HS-5 (cell line): ENCODE data around the gene LCORL.
"Not testable (repeated sequence)": the region's sequence is repeated elsewhere in the genome, so short reads cannot be mapped to it uniquely, and the experiment has no call there.

Source experiments
- DNase-seq: peaks from one replicate; pipeline ENCODE4 v3.0.0-alpha.2; 2012; ENCODE audit warnings: low read depth

LCORL gene

DNA sequence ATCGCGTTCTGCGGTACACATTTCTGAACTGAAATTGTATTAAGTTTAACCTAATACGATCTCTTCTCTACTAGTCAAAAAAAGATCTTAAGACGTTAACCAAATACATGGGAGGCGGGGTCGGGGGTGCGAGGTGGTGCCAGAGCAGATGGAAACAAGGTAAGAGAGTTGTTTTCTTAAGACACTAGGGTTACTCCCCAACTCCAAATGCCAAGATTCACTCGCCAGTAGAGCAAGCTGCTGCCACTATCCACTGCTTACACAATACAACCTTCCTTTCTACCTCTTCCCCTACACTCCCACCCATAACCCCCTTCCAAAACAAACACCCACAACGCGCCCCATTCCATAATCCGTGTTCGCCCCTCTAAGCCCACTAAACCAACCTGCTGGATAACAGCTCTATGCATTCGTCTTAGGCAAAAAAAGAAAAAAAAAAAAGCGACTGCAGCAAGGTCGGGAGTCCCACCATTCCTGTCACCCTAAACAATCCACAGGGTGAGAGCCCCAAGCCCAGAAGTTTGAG lies 1.3 kb downstream of the LCORL start:
- DNase-seq = no peak

DNA sequence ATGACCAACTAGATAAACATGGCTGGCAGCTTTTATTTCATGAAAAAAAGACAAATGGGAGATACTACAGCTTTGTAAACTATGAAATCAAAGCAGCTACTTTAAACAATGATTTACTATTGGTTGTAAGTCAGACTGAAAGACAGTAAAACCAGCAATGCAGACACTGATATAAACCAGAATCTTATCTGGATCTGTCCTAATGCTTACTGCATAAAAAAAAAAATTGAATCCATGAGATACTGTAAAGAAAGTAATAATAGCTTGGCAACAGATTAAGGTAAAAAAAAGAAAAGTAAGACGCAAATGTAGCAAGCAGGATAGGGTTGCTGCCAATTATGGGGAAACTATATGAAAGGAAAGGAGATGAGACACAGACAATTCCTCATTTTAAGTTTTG lies 7.3 kb downstream of the LCORL start:
- DNase-seq = no peak

DNA sequence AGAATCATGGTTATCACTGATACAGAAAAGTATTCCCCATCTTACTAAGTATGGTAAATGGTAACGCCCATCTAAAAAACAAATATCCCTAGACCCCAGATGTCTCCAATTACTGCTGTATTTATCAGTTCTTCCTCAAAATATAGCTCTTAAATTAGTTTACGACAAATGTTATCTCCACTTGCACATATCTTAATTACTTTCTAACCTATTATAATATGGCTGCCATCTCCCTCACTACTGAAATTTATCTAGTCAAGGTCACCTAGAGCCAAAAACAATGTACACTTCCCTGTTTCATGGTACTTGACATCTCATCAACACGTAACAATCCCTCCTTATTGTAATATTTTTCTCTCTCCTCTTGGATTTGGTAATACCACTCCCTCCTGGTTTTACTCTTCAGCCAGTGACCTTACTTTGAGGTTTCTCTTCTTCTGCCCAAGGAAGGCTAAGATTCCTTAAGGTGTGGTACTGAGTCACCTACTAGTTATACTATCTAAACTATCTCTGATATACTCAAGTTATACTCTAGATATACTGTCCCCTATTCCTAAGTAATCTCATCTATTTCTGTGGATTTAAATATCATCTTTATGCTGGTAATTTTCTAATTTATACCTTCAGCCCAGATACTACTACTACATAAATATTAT lies 8.6 kb downstream of the LCORL start:
- DNase-seq = no peak

DNA sequence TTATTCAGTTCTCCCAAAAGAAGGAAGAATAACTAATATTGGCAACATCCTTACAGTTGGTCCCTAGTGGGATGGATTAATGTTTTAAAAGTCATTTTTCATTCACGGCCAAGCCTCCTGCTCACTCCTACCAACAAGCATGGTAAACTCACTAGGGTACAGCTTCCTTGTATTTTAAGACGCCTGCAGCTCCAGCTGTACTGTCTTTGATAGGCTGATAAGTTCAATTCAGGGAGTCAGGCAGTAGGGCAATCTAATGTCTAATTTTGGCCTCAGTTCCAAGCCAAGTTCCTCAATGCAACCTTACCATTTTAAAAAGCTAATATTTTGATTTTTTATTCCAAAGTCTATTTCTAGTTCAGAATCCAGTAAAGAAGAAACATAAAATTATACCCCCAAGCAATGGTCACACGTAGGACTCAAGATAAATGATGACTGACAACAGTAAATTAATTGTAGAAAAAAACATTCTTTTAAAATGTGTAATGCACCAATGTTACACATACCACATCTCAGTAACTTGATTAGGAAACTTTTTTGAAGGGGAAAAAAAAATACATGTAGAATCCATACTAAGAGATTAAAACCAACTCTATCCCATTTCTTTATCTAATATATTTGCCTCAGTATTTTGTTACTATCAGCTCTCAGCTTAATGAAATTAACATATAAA lies 9.3 kb downstream of the LCORL start:
- no peak for DNase-seq

DNA sequence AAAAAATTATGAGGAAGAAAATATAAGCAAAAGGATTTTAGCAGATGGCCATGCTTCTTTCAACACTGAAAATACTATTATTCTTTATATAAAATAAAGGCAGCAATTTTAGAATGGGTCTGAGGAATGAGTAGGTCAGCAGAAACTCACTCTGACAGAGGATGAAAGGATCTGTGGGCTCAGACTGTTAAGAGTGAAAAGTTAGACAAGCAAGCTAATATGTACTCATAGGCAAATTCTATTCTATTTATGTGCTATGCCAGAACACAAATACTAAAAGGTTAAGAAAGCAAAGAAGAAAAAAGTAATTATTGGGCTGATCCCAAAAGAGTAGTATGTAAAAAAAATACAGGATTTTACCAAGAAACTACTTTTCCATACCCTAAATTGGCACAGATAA lies 13.9 kb downstream of the LCORL start:
- no peak for DNase-seq

DNA sequence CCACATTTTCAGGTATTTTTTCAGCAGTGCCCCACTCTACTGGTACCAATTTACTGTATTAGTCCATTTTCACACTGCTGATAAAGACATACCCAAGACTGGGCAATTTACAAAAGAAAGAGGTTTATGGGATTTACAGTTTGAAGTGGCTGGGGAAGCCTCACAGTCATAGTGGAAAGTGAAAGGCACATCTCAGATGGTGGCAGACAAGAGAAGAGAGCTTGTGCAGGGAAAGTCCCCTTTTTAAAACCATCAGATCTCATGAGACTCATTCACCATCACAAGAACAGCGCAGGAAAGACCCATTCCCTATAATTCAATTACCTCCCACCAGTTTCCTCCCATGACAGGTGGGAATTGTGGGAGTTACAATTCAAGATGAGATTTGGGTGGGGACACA lies 15.1 kb downstream of the LCORL start:
- not testable (repeated sequence) for DNase-seq

DNA sequence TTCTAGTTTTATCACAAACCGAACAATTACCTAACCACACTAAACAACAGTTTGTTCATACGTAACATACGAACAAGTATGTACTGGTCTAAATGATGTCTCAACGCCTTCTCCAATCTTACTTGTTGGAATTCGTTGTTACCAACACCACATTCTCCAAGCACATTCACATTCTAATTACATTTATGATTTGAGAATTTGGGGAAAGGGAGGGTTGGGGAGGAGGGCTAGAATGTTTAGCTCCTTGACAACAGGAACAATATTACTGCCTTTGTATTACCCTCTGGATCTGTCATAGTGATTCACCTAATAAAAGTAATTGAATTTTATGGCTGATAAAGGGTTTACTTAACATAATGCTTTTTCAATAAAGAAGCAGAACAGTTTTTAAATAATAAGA lies 24.4 kb downstream of the LCORL start:
- DNase-seq = no peak

DNA sequence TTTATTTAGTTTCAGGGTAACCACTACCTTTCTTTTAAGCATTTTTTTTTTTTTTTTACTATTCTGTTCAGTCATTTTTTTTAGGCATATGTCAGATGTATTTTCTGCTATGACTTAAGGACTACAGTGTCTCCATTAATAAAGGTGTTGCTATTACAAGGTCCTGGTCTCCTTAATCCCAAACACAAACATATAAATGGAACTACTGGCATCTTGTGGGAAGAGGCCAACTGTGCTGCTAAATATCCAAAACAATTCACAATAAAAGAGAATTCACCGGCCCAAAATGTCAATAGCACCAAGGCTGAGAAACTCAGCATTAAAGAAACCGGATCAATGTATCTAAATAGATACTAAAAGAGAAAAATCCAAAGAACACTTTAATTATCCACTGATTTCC lies 26.4 kb downstream of the LCORL start:
- no peak for DNase-seq

DNA sequence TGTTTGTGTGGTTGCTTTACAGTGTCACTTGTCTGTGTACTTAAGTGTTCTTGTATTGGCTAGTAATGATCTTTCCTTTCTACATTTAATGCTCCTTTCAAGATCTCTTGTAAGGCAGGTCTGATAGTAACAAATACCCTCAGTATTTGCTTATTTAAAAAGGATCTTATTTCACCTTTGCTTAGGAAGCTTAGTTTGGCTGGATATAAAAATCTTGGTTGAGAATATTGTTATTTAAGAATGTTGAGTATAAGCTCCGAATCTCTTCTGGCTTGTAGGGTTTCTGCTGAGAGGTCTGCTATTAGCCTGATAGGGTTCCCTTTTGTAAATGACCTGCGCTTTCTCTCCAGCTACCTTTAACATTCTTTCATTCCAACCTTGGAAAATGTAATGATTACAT lies 35.7 kb downstream of the LCORL start:
- no peak for DNase-seq

DNA sequence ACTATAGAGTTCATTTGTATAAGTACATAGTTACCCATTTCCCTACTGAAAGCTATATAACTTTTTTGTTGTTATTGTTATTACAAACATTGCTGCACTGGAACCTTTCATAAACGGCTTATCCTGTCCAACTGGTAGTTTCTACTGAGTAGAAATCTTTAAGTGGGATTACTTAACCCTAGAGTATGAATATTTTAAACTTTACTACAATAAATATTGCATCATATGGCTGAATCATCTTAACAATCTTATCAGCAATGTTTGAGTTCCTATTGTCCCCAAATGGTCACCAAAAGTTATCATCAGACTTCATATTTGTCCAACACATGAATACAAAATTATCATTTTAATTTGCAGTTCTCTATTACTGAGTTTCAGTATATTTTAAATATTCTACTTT lies 40.5 kb downstream of the LCORL start:
- no peak for DNase-seq

DNA sequence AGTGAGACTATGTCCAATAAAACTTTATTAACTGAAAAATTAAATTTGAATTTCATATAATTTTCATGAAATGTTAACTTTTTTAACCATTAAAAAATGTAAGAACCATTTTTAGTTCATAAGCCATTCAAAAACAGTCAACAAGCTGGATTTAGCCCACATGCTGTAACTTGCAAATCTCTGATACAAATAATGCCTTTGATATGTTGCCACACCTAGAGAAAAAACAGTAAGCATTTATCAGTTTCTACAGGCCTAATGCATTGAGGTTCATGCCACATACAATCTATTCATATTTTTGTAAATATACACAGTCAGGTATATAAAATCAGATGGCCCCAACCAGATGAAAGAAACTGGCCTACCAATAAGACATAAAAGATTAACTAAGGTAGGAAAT lies 52.8 kb downstream of the LCORL start:
- DNase-seq = no peak

DNA sequence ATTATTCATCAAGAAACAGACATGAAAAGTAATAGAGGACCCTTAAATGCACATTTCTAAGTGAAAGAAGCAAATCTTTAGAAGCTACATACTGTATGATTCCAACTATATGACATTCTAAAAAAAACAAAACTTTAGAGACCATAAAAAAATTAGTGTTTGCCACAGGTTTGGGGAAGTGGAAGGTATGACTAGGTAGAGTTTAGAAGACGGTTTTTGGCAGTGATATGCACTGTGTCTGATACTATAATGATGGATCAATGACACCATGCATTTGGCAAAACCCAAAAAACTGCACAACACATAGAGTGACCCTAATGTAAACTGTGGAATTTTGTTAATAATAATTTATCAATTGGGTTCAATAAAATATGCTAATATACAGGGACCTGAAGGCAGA lies 54.5 kb downstream of the LCORL start:
- DNase-seq = no peak

DNA sequence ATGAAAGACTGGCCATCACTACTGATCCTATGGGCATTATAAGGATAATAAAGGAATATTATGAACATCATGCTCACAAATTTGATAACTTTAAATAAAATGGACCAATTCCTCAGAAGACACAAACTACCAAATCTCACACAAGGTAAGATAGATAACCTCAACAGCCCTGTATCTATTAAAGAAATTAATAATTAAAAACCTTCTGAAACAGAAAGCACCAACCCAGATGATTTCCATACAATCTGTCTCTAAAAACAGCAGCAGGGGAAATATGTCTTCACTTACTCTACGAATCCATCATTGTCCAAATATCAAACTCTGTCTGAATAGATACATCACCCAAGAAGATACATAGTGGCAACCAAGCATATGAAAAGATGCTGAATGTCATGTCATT lies 55.2 kb downstream of the LCORL start:
- no peak for DNase-seq

DNA sequence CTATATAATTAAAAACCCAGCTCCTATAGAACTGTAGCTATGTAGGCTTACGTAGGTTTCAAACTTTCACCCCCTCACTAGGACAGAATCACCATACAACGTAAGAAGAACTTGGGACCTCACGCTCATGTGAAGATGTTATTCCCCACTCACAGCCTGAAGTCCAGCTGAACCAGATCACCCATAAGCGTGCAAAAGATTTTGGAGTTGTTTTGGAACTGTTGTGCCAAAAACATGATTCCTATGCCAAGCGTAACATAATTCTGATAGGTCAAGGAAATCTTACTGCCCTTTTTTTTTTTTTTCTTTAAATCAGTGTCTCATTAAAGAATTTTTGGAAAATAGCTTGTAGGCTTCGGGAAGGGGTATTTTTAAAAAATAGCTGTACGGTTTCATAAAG lies 57.0 kb downstream of the LCORL start:
- no peak for DNase-seq

DNA sequence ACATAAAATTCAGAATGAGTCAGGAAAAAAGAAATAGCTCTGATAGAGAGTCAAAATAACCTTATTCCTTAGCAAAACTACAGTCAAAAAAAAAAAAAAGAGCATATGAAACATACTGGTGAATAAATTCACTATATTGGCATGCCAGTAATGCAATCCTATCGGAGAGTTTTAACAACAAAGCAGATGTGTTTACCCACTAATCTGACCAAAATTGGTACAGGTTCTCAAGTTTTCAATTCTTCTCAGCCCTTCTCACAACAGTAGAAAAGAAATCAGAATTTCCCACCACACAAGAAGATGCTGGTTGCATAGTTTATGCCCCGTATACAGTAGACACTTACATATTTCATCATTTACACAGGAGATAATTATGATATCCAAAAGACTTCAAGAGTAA lies 59.4 kb downstream of the LCORL start:
- no peak for DNase-seq

DNA sequence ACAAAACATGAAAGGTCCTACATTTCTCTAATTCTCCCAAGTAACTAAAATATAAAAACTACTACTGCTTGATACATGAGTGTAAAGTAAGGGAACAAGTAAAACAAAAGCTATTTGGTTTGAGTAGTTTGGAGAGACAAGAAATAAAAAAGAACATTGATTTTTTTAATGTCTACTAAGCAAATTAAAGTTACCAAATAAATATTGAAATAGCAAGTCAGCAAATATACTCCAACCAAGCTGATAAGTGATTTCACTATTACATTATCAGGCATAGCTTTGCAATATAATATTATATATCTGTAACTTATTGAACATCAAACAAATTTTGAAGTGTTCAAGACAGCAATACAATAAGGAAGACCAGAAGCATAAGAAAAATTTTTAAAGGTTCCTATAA lies 60.3 kb downstream of the LCORL start:
- DNase-seq = no peak

DNA sequence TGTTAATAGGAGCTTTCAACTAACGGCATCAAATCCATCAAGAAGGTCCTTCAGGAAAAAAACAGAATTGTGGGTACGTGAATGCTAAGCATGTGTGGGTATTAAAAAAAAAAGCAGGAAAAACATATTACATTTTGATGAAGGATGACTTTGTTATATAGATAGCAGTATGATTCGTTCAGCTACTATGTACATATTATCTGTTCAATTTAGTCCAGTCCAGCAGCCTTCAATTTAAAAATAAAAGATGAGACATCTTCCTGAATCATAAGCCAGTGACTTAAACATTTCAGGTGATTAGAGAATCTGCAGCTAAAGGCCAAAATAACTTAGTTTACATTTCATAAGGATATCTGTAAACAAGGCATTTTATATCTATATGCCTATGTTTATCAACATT lies 63.4 kb downstream of the LCORL start:
- DNase-seq = no peak

DNA sequence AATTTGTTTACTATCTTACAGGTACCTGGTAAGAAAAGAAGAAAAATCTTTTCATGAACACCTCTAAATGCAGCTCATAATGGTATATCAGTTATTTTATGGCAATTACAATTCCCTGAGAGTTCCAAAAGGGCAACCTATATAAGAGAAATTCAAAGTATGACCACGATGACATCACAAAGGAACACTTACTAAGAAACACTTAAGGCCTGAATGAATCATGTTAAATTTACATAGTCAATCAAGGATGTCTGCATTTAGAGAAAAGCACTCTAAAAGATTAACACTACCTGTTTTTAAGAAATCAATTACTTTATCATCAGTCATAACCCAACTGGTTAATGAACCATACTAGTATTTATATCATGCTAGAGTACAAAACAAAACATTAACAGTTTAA lies 63.9 kb downstream of the LCORL start:
- no peak for DNase-seq

DNA sequence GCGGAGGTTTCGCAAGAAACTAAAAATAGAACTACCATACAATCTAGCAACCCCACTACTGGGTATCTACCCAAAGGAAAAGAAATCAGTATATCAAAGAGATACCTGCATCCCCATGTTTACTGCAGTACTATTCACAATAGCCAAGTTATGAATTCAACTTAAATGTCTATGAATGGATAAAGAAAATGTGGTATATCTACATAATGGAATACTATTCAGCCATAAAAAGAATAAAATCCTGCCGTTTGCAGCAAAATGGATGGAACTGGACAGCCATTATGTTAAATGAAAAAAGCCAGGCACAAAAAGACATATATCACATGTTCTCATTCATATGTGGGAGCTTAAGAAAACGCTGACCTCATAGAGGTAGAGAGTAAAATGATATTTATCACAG lies 65.3 kb downstream of the LCORL start:
- DNase-seq = no peak

DNA sequence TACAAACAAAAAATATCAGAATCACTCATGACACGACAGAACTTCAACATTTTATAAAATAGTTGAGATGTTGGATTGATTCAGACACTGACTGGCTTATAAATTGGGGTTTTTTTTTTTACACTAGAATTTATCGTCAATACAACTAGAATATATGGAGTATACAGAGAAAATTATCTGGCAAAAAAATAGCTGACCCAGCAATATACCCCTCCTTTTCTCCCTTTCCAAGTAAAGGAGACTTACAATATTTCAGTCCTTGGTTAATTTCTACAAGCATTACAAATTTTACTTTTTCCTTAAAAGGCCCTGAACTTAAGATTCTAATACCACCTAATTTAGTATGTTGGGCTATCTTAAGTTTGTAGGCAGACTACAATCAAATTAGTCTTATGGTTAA lies 76.3 kb downstream of the LCORL start:
- no peak for DNase-seq

DNA sequence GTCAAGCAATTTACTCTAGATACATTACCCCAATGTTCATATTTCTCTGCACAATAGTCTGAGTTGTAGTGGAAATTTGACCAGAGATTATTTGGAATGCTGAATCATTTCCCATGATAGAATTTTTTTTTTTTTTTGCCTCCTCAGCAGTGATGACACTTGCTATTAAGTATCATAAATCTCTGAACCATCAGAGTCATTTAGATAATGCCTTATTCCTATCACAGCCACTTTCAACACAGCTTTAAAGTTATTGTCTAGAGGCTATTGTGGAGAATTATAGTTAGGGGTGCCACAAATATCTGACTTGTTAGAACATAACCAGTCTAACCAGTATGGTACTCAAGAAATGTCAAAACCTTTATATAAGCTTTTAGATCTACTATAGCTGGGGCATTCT lies 79.8 kb downstream of the LCORL start:
- no peak for DNase-seq

DNA sequence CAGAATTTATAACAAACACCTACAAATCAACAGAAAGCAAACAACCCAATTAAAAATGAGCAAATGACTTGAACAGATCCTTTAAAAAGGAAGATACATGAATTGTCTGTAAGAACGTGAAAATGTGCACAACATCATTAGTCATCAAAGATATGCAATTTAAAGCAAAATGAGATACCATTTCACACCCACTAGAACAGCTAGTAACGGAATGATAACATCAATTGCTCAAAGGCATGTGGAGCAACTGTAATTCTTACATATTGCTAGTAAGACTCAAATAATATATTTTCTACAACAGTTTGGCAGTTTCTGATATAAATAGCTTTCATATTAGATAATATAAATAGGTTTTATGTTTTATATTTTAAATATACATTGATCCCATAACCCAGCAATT lies 82.5 kb downstream of the LCORL start:
- DNase-seq = no peak

DNA sequence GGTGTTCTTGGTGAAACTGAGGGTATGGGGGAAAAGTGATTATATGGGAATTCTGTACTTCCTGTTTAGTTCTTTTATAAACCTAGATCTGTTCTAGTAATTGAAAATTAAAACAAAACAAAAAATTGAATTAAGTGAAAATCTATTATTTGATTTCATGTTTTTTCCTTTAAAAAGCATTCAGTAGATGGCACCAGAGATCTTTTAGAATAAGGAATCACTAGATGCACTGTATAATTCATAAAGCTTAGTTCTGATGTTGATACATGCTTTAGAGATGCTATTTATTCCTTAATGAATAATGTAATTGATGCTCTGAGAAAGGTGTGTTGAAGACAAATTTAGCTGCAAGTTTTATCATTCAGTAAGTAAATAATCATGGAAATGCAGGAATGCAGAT lies 87.3 kb downstream of the LCORL start:
- no peak for DNase-seq

DNA sequence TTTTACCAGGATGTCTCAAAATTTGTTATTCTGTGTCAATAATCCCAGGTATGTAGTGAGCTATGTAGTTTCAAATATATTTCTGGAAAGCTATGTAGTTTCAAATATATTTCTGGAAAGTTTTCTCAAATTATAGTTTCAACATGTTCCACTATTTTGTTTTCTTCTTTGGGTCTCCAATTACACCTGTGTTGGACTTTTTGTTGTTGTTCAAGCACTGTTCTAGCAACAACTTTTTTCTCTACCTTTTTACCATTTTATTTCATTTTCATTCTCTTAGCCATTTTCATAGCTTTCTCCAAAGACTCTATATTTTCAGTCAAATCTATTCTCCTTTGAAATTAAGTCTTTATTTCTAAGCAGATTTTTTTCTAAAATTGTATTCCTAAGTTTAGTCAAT lies 88.4 kb downstream of the LCORL start:
- no peak for DNase-seq
